AG10803 (cell line): Measurements from ENCODE around the gene NINJ2.
A peak's percentile ranks its signal among the peaks of the same experiment; 100 is the strongest.

Experiments used
- DNase-seq: peaks from one replicate; pipeline ENCODE4 v3.0.0; 2010; ENCODE audit warnings: low read depth
- H3K4me3 ChIP-seq: 2 replicates; pipeline ENCODE4 v1.5.1; 2011; ENCODE audit warnings: mild to moderate bottlenecking, low read length, control low read depth
- CTCF ChIP-seq: conservative IDR thresholded peaks from 2 replicates; pipeline ENCODE4 v1.5.1; 2011; ENCODE audit warnings: mild to moderate bottlenecking, low read length, control low read depth, inconsistent platforms

Gene NINJ2

GRCh38 chr12:559906-560455 is 103.3 kb downstream of the NINJ2 start:
- no peak for DNase-seq
- no peak for TF ChIP-seq CTCF
- no peak overlapping the region for H3K4me3 ChIP-seq

GRCh38 chr12:559208-559905 is 103.9 kb downstream of the NINJ2 start:
- H3K4me3 ChIP-seq = no peak overlapping the region
- TF ChIP-seq CTCF = no peak
- DNase-seq = no peak

GRCh38 chr12:558580-558979 is 104.7 kb downstream of the NINJ2 start:
- no peak for TF ChIP-seq CTCF
- DNase-seq = no peak
- H3K4me3 ChIP-seq = no peak overlapping the region

- no peak for TF ChIP-seq CTCF
- no peak overlapping the region for H3K4me3 ChIP-seq
- DNase-seq = no peak
Observed at GRCh38 chr12:556498-556897, 106.7 kb downstream of the NINJ2 start.

GRCh38 chr12:554001-554285 is 109.3 kb downstream of the NINJ2 start:
- no peak for TF ChIP-seq CTCF
- no peak for DNase-seq
- H3K4me3 ChIP-seq = no peak overlapping the region

- TF ChIP-seq CTCF = no peak
- H3K4me3 ChIP-seq = no peak overlapping the region
- peak; percentile 45 for DNase-seq
Observed at GRCh38 chr12:553216-554000, 109.8 kb downstream of the NINJ2 start.

GRCh38 chr12:552466-552865 is 110.8 kb downstream of the NINJ2 start:
- no peak overlapping the region for H3K4me3 ChIP-seq
- TF ChIP-seq CTCF = no peak
- DNase-seq = no peak
